Smooth muscle cell of bladder (primary cell): ENCODE results near the gene LEMD1. TPM values are rescaled to one million over a fixed set of nuclear protein-coding genes. Genes with fewer than 3 reads are reported as not detected.

Experiments used
- total RNA-seq: library from RNA; depleted of rRNA; stranded (reverse); fragments of >200 nt; gene quantifications from 2 replicates; pipeline ENCODE4 v1.2.3, GENCODE V29; 2014

Gene LEMD1, protein sequence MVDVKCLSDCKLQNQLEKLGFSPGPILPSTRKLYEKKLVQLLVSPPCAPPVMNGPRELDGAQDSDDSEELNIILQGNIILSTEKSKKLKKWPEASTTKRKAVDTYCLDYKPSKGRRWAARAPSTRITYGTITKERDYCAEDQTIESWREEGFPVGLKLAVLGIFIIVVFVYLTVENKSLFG
- not detected in 2 replicates for total RNA-seq

DNA sequence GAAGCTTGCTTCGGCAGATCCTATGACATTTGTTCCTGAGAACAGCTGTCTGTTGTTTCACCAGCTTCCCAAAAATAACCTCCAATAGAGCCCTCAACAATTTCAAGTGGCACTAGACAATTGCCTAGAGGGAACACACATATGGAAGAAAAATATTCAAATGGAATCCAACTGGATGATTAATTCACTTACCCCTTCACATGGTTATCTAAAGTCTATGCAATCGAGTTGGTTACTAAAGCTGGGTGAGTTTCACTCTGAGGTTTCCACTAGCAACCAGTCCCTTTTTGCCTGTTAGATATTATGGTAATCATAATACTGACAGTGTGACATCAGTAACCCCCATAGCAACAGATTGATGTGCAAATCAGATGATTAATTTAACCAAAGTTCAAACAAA lies at the start of gene LEMD1:
Gene LEMD1 (minus strand): TSS at position 259 of the 400 bp plus-strand sequence. CDS start 1,520 bp downstream, outside the sequence.

DNA sequence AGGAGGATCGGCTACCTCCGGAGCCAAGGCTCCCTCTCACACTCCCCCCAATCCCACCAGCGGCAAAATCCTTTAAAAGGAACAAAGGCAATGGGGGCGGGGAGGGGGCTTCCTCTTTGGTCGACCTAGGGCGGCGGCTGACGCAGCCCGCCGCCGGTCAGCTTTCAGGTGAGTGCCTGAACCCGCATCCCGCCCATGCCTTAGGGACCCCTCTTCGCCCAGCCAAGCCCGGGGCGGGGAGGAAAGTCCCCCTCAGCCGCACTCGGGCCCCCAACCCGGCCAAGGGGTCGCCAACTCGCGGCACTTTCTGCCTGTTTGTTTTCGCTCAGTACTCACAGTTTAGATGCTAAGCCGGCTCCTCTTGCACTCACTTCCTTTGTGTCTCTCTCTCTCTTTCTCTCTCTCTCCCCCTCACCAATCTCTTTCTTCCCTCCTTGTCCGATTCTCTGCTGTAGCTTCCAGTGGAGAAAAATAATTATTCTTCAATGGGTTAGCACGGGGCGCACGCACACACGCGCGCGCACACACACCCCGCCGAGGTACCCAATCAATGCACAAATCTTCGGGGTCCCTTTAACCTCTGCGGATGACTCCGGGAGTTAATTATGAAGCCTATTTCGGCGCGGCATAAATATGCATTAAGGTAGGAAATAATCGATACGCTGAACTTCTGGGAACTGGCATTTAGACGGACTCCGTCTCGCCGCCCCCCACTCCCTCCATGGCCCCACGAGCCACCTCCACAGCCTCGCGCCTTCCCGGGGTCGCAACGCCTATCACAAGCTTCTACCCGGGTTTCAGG lies 33.9 kb upstream of the LEMD1 start, which contains the start of gene BLACAT1:
Gene BLACAT1 (minus strand): TSS at position 465 of the 802 bp plus-strand sequence.

DNA sequence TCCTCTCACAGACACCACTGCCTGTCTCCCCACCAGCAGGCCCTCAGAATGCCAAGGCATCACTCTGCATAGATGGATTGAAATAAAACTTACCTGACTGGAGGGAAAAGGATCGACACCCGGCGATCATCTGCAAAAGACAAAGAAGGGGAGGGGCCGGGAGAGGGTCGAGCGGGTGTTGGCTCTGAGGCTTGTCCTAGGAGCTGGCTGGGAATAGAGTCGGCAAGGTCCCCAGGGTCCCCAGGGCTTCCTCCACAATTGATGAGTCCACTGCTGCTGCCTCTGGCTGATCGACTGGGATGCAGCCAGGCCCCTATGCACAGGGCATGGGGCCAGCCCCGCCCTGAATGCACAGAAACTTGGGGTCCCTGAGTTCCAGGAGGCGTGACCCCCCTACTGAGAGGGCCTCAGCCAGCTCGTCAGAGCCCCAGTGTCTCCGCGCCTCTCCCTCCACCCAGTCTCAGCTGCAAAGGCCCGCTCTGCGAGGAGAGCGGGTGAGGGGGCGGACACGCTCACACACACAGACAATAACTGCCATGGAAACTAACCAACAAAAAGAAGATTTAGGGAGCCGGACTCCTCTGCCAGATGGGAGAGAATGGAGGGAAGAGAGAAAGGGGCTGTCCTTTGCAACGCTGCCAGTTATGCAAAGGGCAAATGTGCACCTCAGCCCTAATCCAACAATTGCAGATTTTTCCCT lies 65.3 kb downstream of the LEMD1 start, which contains the start of gene KLHDC8A:
Gene KLHDC8A (minus strand): TSS at position 483 of the 700 bp plus-strand sequence. CDS start 13,318 bp downstream, outside the sequence.

Other genes starting within 250 kb of the LEMD1 start
- 19.2 and 19.8 TPM in 2 replicates for gene DSTYK, start 210.4 kb downstream of the LEMD1 start, total RNA-seq
- 1.3 and 1.8 TPM in 2 replicates for gene TMCC2, start 194.1 kb downstream of the LEMD1 start, total RNA-seq
- gene NUAK2, start 100.3 kb downstream of the LEMD1 start, total RNA-seq, result 3.9 and 4.8 TPM in 2 replicates
- not detected in 2 replicates for gene KLHDC8A, start 65.1 kb downstream of the LEMD1 start, total RNA-seq
- under 0.01 TPM in 1 of 2 replicates, not detected in the other for gene BLACAT1, start 34.0 kb upstream of the LEMD1 start, total RNA-seq
- gene CDK18, start 82.6 kb upstream of the LEMD1 start, total RNA-seq, result under 0.01 and 0.55 TPM in 2 replicates
- gene ELK4, start 210.0 kb upstream of the LEMD1 start, total RNA-seq, result 6.5 and 7.6 TPM in 2 replicates